Suppressor macrophage (primary cell): ENCODE measurements around the gene PADI6.

Experiments
- DNase-seq, 4 experiments: peaks; one replicate each; pipeline ENCODE4 v3.0.0-alpha.2; 2020 to 2022

The PADI6 gene

GRCh38 chr1:17356387-17357026 lies 15.5 kb upstream of the PADI6 start:
- DNase-seq = no peak

GRCh38 chr1:17358557-17358956 lies 13.4 kb upstream of the PADI6 start:
- DNase-seq = no peak

- no peak for DNase-seq
Measured at GRCh38 chr1:17359031-17359430, 13.0 kb upstream of the PADI6 start.

- DNase-seq = no peak
Measured at GRCh38 chr1:17359808-17360207, 12.2 kb upstream of the PADI6 start.

GRCh38 chr1:17360272-17360956 lies 11.6 kb upstream of the PADI6 start:
- no peak for DNase-seq

GRCh38 chr1:17361687-17362086 lies 10.3 kb upstream of the PADI6 start:
- no peak for DNase-seq

- no peak for DNase-seq
Measured at GRCh38 chr1:17363351-17363750, 8.6 kb upstream of the PADI6 start.

GRCh38 chr1:17363771-17364170 lies 8.2 kb upstream of the PADI6 start:
- DNase-seq = no peak

GRCh38 chr1:17365293-17365692 lies 6.7 kb upstream of the PADI6 start:
- DNase-seq = peak; percentile 52 to 85 (median 76)

GRCh38 chr1:17369466-17369865 lies 2.5 kb upstream of the PADI6 start:
- DNase-seq = no peak

GRCh38 chr1:17370618-17371017 lies 1.4 kb upstream of the PADI6 start:
- DNase-seq = no peak

GRCh38 chr1:17372955-17373354 lies 959 bp downstream of the PADI6 start:
- no peak for DNase-seq

GRCh38 chr1:17375651-17376050 lies 3.7 kb downstream of the PADI6 start:
- DNase-seq = no peak

- DNase-seq = no peak
Measured at GRCh38 chr1:17377325-17377953, 5.4 kb downstream of the PADI6 start.

GRCh38 chr1:17381161-17381560 lies 9.2 kb downstream of the PADI6 start:
- peak; percentile 40 to 71 (median 64) for DNase-seq

GRCh38 chr1:17392199-17392740 lies 20.3 kb downstream of the PADI6 start:
- peak in 3 of 4 experiments; percentile 12 to 29 (median 23) for DNase-seq

GRCh38 chr1:17393230-17393629 lies 21.2 kb downstream of the PADI6 start:
- peak; percentile 41 to 54 (median 50) for DNase-seq

GRCh38 chr1:17397910-17398695 lies 26.1 kb downstream of the PADI6 start:
- DNase-seq = peak; percentile 64 to 82 (median 74)

- DNase-seq = no peak
Measured at GRCh38 chr1:17400725-17401341, 28.8 kb downstream of the PADI6 start.

GRCh38 chr1:17401841-17402240 lies 29.8 kb downstream of the PADI6 start:
- DNase-seq = no peak

GRCh38 chr1:17403081-17403480 lies 31.1 kb downstream of the PADI6 start:
- DNase-seq = no peak

- DNase-seq = no peak
Measured at GRCh38 chr1:17404034-17404684, 32.2 kb downstream of the PADI6 start.
